K562 treated with DMSO at 1 percent for 24 hours (cell line): ENCODE results near the gene RASGEF1B. TPM values are rescaled to one million over a fixed set of nuclear protein-coding genes. Genes with fewer than 3 reads are reported as not detected.

Experiments used
- total RNA-seq: library from RNA; unstranded; fragments of 300-600 nt; gene quantifications from 2 replicates; pipeline ENCODE4 v1.2.3, GENCODE V29; 2022; ENCODE audit warnings: low read depth; ENCODE audit not compliant: insufficient read depth

RASGEF1B gene
- total RNA-seq: 0.38 and 1.0 TPM in 2 replicates

DNA sequence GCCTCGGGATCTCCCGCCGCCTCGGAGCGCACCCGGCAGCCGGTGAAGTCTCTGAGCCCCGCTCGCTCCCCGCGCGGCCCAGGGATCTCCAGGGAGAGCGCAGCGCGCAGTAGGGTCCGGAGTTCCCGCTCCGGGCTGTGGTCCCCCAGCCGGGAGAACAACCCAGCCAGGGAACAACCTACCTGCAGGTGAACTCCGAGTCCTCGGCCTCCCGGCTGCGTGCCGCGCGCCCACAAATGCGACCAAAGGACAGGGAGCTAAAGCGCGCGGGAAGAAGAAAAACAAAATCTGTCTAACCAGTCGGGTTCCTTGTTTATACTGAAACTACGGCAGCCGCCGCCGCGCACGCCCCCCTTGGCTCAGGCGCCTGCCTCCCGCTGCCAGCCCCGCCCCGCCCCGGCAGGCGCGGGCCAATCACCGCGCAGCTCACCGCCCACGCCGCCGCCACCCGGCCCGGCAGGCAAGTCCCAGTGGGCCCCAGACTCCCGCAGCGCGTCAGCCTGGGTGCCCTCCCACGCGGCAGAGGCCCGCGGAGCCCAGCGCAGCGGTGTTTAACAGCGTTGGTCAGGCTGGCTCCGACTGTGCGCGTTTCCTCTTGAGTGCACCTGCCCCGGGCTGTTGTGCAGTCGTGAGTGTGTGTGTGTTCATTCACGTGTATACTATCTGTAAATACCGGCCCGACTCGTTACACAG lies at the start of gene RASGEF1B:
Gene RASGEF1B (minus strand): TSS at position 320 of the 693 bp plus-strand sequence. CDS start 12,399 bp downstream, outside the sequence.

